ENCODE results near the gene TSPAN7. TPM values are rescaled to one million over a fixed set of nuclear protein-coding genes. Genes with fewer than 3 reads are reported as not detected.

The TSPAN7 gene
- total RNA-seq, 1 donor from 2014 or later = 21.8 TPM

DNA sequence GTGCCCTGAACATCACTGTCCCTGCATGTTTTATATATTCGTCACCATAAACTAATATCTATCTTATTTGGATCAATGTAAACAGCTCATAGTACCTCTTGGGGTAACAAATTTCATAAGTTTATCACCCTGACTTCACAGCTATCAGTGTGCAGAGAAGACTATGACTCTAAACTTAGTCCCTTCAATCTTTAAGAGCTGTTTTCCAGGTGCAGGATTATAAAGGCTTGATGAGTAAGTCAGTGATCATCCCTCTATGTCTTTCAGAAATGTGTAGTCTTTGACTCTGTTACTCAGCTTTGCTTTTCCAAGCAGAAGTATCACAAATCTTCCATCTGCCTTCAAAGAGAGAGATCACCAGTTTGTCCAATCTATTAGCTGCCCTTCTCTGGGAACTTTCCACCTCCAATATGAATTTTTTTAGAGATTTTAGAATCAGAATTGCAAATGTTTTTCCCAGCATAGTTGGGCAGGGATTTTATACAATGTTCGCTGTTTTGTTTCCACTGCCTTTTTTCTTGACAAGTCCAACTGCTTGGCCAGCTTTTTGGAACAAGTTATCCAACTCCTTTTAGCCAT is 45.1 kb upstream of the TSPAN7 start:
- Mint-ChIP-seq H3K36me3 (ENCODE audit: insufficient read depth) (no peaks in the 10 kb centered on the region), H3K27ac (no peak overlapping the region), H3K4me3 (ENCODE audit: low read depth) (no peak overlapping the region), H3K27me3 (no peaks in the 10 kb centered on the region), H3K9me3 (ENCODE audit: low read depth) (no peaks in the 10 kb centered on the region), H3K4me1 (ENCODE audit: low read depth) (peaks cover 3% of the 10 kb centered on the region)
- no peak for DNase-seq (ENCODE audit: low spot score, unreplicated experiment)
- TF ChIP-seq, protein P1, sequence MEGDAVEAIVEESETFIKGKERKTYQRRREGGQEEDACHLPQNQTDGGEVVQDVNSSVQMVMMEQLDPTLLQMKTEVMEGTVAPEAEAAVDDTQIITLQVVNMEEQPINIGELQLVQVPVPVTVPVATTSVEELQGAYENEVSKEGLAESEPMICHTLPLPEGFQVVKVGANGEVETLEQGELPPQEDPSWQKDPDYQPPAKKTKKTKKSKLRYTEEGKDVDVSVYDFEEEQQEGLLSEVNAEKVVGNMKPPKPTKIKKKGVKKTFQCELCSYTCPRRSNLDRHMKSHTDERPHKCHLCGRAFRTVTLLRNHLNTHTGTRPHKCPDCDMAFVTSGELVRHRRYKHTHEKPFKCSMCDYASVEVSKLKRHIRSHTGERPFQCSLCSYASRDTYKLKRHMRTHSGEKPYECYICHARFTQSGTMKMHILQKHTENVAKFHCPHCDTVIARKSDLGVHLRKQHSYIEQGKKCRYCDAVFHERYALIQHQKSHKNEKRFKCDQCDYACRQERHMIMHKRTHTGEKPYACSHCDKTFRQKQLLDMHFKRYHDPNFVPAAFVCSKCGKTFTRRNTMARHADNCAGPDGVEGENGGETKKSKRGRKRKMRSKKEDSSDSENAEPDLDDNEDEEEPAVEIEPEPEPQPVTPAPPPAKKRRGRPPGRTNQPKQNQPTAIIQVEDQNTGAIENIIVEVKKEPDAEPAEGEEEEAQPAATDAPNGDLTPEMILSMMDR (IDR thresholded peaks at IDR 0.05; ENCODE audit: unreplicated experiment) = no peak

DNA sequence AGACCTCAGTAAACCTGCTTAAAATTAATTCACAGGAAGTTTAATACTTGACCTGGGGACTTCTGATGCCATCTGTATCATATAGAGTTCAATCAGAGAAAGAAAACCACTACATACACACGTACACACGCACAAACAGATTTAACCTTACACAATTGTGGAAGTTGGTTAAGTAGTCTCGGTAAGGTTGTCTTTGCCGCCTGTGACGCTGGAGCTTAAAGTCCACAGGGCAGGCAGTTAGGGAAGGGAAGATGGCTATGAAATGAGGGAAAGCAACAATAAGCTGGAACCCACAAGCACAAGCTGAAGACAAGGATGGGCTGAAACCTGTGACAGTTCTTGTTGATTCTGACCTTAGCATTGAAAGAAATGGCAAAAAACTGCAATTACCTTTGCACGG is 41.7 kb upstream of the TSPAN7 start:
- Mint-ChIP-seq H3K27ac (no peak overlapping the region), H3K36me3 (ENCODE audit: insufficient read depth) (no peaks in the 10 kb centered on the region)

DNA sequence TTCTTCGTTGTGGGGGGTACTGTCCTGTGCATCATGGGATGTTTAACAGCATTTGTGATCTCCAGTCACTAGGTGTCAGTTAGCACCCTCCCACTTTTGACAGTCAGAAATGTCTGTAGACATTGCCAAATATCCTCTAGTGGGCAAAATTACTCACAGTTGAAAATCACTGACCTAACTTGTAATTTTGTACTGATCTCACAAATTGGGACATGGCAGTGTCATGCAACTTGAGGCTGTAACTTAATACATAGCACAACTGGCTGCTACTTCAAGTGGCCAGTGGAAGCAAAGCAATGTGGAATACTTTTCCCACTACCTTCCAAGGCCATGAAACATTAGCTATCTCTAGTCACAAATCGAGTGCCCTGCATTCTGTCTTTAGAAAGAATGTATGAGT is 23.2 kb upstream of the TSPAN7 start:
- Mint-ChIP-seq H3K4me1 (ENCODE audit: low read depth) (no peaks in the 10 kb centered on the region), H3K27ac (no peak overlapping the region), H3K36me3 (ENCODE audit: insufficient read depth) (no peaks in the 10 kb centered on the region)

More for the DNA sequence above, 41.7 kb upstream of the TSPAN7 start:
- DNase-seq (ENCODE audit: low spot score, unreplicated experiment) = no peak
- TF ChIP-seq, protein P1 (IDR thresholded peaks at IDR 0.05; ENCODE audit: unreplicated experiment) = no peak
- Mint-ChIP-seq H3K4me3 (ENCODE audit: low read depth) (no peak overlapping the region), H3K4me1 (ENCODE audit: low read depth) (peaks cover 3% of the 10 kb centered on the region), H3K9me3 (ENCODE audit: low read depth) (peaks cover 4% of the 10 kb centered on the region), H3K27me3 (no peaks in the 10 kb centered on the region)

DNA sequence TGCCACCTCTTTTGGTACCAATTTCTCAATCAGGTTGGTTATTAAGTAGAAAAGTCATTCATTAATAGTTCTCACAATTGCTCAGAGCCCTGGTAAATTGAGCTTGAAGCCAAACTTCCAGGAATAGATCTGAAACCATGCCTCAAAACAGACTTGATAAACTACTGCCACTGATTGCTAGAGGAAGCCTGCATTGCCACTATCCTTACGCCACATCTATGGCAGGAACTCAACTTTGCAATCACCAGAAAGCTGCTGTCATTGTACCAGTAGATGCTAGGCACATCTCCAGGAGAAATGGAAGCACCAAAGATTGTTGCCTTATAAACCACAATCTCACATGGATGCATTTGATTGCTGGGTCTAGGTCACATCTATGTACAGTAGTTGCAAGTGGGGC is 21.6 kb upstream of the TSPAN7 start:
- TF ChIP-seq, protein P1 (IDR thresholded peaks at IDR 0.05; ENCODE audit: unreplicated experiment) = no peak
- no peaks in the 10 kb centered on the region for H3K27me3 Mint-ChIP-seq
- H3K4me3 Mint-ChIP-seq (ENCODE audit: low read depth) = no peak overlapping the region
- peaks cover 18% of the 10 kb centered on the region for H3K9me3 Mint-ChIP-seq (ENCODE audit: low read depth)
- H3K27ac Mint-ChIP-seq = no peak overlapping the region
- H3K4me1 Mint-ChIP-seq (ENCODE audit: low read depth) = no peaks in the 10 kb centered on the region
- H3K36me3 Mint-ChIP-seq (ENCODE audit: insufficient read depth) = no peaks in the 10 kb centered on the region
- no peak for DNase-seq (ENCODE audit: low spot score, unreplicated experiment)

More for the DNA sequence above, 23.2 kb upstream of the TSPAN7 start:
- Mint-ChIP-seq H3K27me3 (no peaks in the 10 kb centered on the region), H3K9me3 (ENCODE audit: low read depth) (peaks cover 16% of the 10 kb centered on the region), H3K4me3 (ENCODE audit: low read depth) (no peak overlapping the region)
- no peak for DNase-seq (ENCODE audit: low spot score, unreplicated experiment)
- TF ChIP-seq, protein P1 (IDR thresholded peaks at IDR 0.05; ENCODE audit: unreplicated experiment) = no peak

DNA sequence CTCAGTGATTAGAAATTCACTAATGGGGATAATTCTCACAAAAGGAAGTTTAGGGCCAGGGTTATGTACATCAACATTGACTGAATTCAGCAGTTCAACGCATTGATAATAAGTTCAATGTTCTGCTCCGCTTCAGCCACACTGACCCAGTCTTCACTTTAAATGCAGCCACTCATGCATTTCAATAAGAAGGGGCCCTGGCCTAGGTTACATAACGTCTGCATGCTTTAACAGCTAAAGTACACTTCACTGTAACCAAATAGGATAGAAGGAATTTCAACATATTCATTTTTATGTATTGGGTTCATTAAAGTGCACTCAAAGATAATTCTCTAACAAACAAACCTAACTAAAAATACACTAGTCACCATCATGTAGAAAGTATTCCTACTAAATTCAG is 12.8 kb upstream of the TSPAN7 start:
- Mint-ChIP-seq H3K27me3 (no peaks in the 10 kb centered on the region), H3K9me3 (ENCODE audit: low read depth) (peaks cover 26% of the 10 kb centered on the region), H3K4me3 (ENCODE audit: low read depth) (no peak overlapping the region), H3K27ac (no peak overlapping the region), H3K36me3 (ENCODE audit: insufficient read depth) (no peaks in the 10 kb centered on the region), H3K4me1 (ENCODE audit: low read depth) (no peaks in the 10 kb centered on the region)
- no peak for DNase-seq (ENCODE audit: low spot score, unreplicated experiment)
- TF ChIP-seq, protein P1 (IDR thresholded peaks at IDR 0.05; ENCODE audit: unreplicated experiment) = no peak
